ENCODE data around the gene NUDCD2. TPM values are rescaled to one million over a fixed set of nuclear protein-coding genes. Genes with fewer than 3 reads are reported as not detected.

NUDCD2 gene
- total RNA-seq (10 to 100 TPM in 7 of 9 donors, 1 to 10 TPM in 2; 1.6 to 17.1 (median 13.4) TPM), polyA plus RNA-seq (1 to 10 TPM; 3.8 to 5.7 TPM)
- long read RNA-seq, donor 1, full-length matches to known transcripts: 12 of 17 reads
- long read RNA-seq, donor 1, partial matches to known transcripts: 0 of 17 reads
- long read RNA-seq, donor 1, other reads (novel, unspliced or antisense): 5 of 17 reads
- long read RNA-seq, donor 2, full-length matches to known transcripts: 30 of 49 reads
- long read RNA-seq, donor 2, partial matches to known transcripts: 0 of 49 reads
- long read RNA-seq, donor 2, other reads (novel, unspliced or antisense): 19 of 49 reads
- long read RNA-seq, donor 3, full-length matches to known transcripts: 15 of 17 reads
- long read RNA-seq, donor 3, partial matches to known transcripts: 0 of 17 reads
- long read RNA-seq, donor 3, other reads (novel, unspliced or antisense): 2 of 17 reads

DNA sequence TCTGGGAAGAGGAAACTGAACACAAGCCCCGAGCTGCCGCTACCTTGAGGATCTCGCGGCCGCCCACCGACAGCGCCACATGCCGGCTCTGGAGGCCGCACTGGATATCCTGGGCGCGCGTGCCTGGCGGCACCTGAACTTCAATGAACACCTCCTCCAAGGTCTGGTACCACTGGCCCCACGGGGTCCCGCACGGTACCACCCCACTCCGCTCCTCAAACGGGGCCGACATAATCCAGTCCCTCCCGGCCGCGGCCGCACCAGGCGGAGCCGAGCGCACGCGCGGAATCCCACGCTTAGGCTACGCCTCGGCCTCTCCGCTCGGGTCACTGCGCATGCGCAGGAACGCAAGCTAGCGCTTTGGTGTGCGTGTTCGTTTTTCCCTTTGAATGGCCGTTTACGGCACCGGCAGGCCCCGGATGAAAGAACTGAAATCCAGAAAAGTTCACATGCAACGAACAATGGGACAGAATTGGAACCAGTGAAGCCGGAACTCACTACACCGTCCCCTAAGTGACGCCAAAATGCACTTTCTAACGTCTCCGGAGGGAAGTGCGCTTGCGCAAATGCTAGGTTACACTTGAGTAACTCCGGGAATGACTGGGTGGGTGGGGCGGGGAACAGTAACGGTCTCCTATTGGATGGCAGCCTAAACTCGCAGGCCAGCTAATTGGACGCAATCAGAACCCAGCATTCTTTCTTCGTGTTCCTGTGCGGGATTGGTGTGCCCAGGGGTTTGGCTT is at the start of gene NUDCD2:
Gene NUDCD2, minus strand, starts transcription at position 284 of the 743 bp plus-strand sequence. Its CDS starts 52 bp downstream, at position 232.
- ATAC-seq: peak; percentile 95 to 98 (median 97)
- peak; percentile 94 to 99 (median 96) for DNase-seq
- intact Hi-C loops (cut with DNase I): loop anchor here in 9 of 10 donors (1.0 to 5.0 kb wide), 7 partner anchors 21 to 47 kb away; partner anchors contain the start of gene MAT2B (in 3 of the 9)
- Histone ChIP-seq H3K4me3 (peak within 1 kb of the TSS; percentile 36 to 94 (median 75)), H3K36me3 (peaks cover 0 to 22% (median 13%) of the 10 kb centered on the region in 9 donors), H3K27ac (peak within 1 kb of the TSS; percentile 84 to 99 (median 94)), H3K4me1 (peaks cover 0 to 30% (median 23%) of the 10 kb centered on the region in 12 donors), H3K9me3 (no peaks in the 10 kb centered on the region), H3K27me3 (no peaks in the 10 kb centered on the region)
- WGBS, 4 donors: 0 to 1% (median 0%) methylated on average over 21 to 59 of the region's 59 CpGs
- peak; percentile 17 to 85 for TF ChIP-seq POLR2A (IDR thresholded peaks at IDR 0.05)
- TF ChIP-seq CTCF (IDR thresholded peaks at IDR 0.05): peak in 7 of 12 donors; percentile 13 to 58 (median 33)

- peak overlapping the region in 10 of 12 donors; percentile 4 to 99 (median 53) for H3K27ac ChIP-seq
- H3K9me3 ChIP-seq: no peaks in the 10 kb centered on the region
- ATAC-seq (no peak), DNase-seq (no peak)
- H3K4me1 ChIP-seq: peaks cover 11 to 63% (median 48%) of the 10 kb centered on the region in 12 donors
- peaks cover 0 to 28% (median 25%) of the 10 kb centered on the region in 9 donors for H3K36me3 ChIP-seq
- H3K4me3 ChIP-seq: peak overlapping the region in 9 of 12 donors; percentile 21 to 90 (median 32)
- H3K27me3 ChIP-seq: no peaks in the 10 kb centered on the region
- intact Hi-C loops (cut with DNase I): loop anchor here in 1 of 10 donors (5.0 kb wide), 1 partner anchor 47 kb away; the partner anchor contains the start of genes HMMR and NUDCD2
- 4 to 18% (median 6%) methylated on average over 7 of the region's 7 CpGs for WGBS, 4 donors
- TF ChIP-seq POLR2A (IDR thresholded peaks at IDR 0.05) (no peak), CTCF (IDR thresholded peaks at IDR 0.05) (no peak)
Measured at GRCh38 chr5:163509291-163509951, 49.5 kb upstream of the NUDCD2 start.

DNA sequence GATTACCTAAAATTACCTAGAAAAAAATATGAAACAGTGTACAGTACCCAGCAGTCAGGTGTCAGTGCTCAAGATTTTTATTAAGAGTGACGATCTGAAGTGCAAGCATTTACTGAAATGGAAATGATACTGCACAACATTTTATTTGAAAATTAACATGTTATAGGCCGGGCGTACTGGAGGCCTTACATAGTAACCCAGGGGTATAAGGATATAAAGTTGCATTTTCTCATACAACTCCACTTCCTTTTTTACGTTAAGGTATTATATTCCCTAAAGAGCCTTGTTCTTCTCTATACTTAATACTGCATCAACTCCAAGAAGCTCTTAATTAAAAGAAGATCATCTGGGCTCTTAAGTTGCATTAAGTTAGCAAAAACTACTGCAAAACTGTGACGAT is 48.9 kb upstream of the NUDCD2 start:
- H3K4me1 ChIP-seq: peaks cover 11 to 67% (median 51%) of the 10 kb centered on the region in 12 donors
- H3K4me3 ChIP-seq: peak overlapping the region in 9 of 12 donors; percentile 21 to 90 (median 32)
- H3K36me3 ChIP-seq: peaks cover 0 to 21% (median 18%) of the 10 kb centered on the region in 9 donors
- TF ChIP-seq POLR2A (IDR thresholded peaks at IDR 0.05): no peak
- TF ChIP-seq CTCF (IDR thresholded peaks at IDR 0.05): no peak
- no peaks in the 10 kb centered on the region for H3K27me3 ChIP-seq
- WGBS, 4 donors: 29 to 38% (median 29%) methylated on average over 5 of the region's 5 CpGs
- peak overlapping the region in 9 of 12 donors; percentile 4 to 99 (median 56) for H3K27ac ChIP-seq
- ATAC-seq (no peak), DNase-seq (no peak)
- H3K9me3 ChIP-seq: no peaks in the 10 kb centered on the region
- intact Hi-C loops (cut with DNase I): loop anchor here in 1 of 10 donors (5.0 kb wide), 1 partner anchor 46 kb away; the partner anchor contains the start of genes HMMR and NUDCD2
